CD4-positive, alpha-beta T cell treated with Interleukin-4 for 4 hours (primary cell): ENCODE measurements around the gene KCNT1.

Source experiments
- DNase-seq: peaks from one replicate; pipeline ENCODE4 v3.0.0-alpha.2; 2020

The KCNT1 gene

DNA sequence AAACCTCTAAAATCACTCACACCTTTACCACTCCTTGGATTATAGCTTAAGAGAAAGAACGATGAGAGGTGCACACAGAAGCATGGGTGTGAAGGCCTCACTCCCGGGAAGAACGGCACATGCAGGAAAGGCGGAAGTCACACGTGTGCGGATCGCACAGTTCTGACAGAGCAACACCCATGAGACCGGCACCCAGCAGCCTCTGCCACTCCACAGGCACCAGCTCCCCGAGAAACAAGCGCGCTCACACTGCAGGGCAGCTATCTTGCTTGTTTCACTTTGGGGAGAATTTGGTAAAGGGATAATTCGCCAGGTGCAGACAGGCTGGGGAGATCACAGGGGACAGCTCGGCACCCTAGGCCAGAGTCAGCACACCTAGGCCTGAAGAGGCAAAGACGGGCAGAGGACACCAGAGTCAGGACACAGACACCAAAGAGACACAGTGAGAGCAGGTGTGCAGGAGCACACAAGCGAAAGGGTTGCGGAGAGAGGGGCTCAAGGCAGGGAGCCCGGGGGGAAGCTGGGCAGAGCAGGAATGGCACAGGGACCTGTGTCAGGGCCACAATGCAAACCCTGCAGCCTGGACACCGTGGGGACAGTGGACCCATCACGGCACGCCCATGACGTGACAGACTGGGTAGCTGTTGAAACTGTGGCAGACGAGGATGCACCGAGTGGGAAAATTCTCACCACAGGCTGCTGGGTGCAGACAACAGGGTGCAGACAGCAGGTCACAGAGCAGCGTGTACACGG is 123.6 kb downstream of the KCNT1 start:
- no peak for DNase-seq

DNA sequence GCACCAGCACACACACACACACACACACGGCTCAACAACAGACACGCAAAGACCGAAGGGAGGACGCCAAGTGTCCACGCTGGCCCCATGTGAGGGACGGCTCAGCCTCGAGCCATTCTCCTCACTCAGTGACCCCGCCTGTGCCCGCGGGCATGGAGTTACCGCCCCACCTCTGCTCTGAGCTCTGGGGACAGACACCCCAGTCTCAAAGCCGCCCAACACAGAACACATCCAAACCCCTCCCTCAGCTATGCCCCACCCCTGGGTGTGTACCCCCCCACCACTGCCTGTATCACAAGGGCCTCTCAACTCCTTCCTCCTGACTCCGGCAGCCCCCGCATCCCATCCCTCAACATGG is 124.2 kb downstream of the KCNT1 start:
- DNase-seq: no peak

DNA sequence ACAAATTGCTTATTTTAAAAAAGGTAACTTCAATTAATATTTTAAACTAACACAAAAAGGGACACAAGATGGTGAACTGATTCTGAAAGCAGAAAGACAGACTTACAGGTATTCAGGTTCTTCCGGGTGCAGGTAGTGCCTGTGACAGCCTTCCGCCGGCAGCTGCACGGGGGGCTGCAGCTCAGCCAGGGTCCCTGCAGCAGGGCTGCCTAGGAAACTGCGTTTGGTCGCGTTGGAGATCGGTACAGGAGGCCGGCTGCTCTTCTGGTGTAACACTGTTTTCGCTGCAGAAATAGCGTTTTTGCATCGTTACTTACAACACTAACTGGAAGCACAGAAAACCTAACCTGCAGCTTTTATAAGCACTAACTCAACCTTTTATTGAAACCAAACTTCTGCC is 125.3 kb downstream of the KCNT1 start:
- no peak for DNase-seq

DNA sequence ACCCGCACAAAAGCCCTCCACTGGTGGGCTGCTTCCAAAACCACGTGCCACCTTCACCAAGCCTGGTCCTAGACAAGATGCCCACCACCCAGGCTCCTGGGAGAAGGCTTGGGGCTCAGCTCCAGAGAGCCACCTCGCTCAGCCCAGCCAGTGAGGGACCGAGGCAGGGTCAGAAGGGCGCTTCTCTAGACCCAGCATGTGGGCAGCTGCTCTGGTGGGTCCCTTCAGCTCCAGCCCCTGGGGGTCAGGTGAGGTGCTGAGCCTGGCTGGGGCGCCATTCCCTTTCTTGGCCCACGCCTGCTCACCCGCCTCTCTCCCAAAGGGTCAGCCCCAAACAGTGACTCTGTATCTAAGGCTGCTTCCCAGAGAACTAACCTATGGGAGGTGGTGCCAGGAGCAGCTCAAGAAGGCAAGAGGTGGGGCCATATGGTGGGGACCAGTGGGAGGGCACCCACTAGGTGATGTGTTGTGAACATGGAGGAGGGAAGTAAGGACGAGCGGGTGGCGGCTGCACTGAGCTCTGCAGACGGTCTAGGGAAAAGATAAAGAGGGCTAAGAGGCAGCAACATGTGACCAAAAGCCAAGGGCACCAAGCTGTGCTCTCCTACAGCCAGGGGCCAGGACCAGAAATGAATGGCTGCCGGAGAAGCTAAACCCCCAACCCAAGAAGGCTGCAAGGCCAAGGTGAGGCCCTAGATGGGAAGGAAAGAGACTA is 126.0 kb downstream of the KCNT1 start:
- no peak for DNase-seq

DNA sequence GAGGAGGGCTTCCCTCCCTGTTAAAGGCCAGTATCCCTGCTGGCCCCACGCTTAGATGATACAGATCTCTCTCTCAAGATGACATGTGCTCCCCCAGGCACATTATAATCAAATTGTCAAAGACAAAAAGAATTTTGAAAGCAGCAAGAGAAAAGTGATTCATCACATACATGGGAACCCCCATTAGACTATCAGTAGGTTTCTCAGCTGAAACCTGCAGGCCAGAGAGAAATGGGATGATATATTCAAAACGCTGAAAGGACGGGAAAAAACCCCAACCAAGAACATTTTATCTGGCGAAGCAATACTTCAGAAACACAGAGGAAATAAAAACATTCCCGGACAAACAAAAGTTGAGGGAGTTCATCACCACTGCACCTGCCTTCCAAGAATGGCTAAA is 126.7 kb downstream of the KCNT1 start:
- no peak for DNase-seq

DNA sequence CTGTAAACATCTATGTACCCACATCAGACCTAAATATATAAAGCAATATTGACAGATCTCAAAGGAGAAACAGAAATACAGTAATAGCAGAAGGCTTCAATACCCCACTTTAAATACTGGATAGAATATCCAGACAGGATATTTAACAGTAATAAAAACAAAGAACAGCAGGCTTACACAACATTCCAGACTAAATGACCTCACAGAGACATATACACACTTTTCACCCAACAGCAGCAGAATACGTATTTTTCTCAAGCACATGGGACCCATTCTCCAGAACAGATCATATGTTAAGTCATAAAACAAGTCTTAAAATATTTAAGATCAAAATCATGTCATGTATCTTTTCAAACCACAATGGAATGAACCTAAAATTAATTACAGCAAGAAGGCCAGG is 128.5 kb downstream of the KCNT1 start:
- no peak for DNase-seq

DNA sequence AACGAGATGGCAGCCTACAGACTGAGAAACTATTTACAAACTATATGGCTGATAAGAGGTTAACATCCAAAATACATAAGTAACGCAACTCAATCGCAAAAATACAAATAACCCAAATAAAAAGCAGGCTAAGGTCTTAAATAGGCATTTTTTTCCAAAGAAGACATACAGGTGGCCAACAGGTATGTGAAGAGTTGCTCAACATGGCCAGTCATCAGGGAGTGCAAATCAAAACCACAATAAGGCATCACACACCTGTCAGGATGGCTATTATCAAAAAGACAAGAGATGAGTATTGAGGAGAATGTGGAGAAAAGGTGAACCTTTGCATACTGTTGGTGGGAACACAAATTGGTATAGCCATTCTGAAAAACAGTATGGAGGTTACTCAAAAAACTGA is 131.9 kb downstream of the KCNT1 start:
- no peak for DNase-seq

DNA sequence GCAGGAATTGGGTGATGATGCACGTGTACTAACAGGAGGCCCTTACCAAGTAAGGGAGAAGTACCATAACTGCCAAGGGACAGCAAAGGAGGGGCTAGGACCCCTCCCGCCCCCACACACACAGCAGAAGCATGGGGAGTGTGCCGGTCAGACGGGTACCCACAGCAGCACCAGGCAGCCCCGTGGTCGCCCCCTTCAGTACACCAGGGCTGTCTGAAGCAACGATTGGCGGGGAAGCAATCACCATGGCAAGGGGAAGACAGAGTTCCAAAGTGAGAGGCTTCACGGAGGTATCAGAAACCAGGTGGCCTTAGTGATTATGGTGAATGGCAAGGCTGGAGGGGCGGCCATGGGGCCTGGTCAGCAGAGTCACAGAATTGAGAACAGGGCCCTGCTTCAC is 133.1 kb downstream of the KCNT1 start:
- no peak for DNase-seq

DNA sequence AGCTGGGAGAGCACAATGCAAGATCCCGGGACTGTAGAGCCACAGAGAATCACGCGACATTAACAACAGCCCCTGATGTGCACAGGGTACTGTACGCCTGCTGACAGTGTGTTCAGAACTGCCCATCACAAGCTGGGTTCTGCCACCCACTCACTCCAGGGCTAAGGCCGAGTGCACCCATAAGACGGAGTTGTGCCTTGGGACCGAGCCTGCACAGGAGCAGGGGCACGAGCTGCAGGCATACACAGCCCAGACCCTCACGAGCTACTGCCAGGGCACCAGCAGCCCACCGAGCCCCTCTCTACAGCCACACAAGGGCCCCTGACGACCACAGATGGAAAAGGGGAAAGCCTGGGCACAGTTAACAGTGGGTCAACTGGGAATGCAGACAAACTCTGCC is 137.5 kb downstream of the KCNT1 start:
- DNase-seq: no peak

DNA sequence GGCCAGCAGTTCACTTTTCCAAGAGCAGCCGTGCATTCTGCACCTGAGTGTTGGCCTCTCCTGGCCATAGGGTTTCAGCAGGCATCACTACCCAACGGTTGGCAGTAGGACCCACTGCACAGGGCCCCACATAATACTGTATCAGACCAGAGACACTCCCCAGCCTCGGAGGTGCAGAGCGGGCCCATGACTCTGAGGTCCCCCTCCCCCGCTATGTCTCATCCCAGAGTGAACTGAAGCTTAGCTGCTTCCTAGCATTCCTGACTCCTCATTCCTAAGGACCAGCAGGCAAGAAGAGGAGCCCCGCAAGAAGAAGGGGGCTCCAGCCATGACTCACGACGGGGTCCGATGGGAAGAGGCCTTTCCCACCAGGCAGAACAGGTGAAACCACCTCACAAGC is 138.1 kb downstream of the KCNT1 start:
- DNase-seq: no peak

DNA sequence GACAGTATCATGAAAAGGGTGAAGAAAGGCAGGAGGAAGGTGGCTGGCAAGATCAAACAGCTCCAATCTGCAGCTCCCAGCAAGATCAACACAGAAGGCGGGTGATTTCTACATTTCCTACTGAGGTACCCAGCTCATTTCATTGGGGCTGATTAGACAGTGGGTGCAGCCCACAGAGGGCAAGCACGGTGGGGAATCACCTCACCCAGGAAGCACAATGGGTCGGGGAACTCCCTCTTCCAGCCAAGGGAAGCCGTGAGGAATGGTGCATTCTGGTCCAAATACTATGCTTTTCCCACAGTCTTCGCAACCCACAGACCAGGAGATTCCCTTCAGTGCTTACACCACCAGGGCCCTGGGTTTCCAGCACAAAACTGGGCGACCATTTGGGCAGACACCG is 138.6 kb downstream of the KCNT1 start:
- DNase-seq: no peak
